BLaER1 treated with 17β-estradiol and CSF1 and Interleukin-3, amounts not matched to agents 10 nM and 100 nM (cell line): ENCODE results near the gene RIF1.

Experiments used
- H3K27ac ChIP-seq, 11 experiments: shearing (Covaris generic); formaldehyde crosslinking; 2 replicates each; pipeline ENCODE4 v1.8.1; 2022
- H3K27me3 ChIP-seq, 11 experiments: shearing (Covaris generic); formaldehyde crosslinking; 2 replicates each; pipeline ENCODE4 v1.8.1; 2022
- H3K36me3 ChIP-seq, 11 experiments: shearing (Covaris generic); formaldehyde crosslinking; 2 replicates each; pipeline ENCODE4 v1.8.1; 2022
- H3K4me1 ChIP-seq, 10 experiments: shearing (Covaris generic); formaldehyde crosslinking; 2 replicates each; pipeline ENCODE4 v1.8.1; 2022
- H3K4me2 ChIP-seq, 11 experiments: shearing (Covaris generic); formaldehyde crosslinking; 2 replicates each; pipeline ENCODE4 v1.8.1; 2022
- H3K4me3 ChIP-seq, 10 experiments: shearing (Covaris generic); formaldehyde crosslinking; 2 replicates each; pipeline ENCODE4 v1.8.1; 2022
- H3K9ac ChIP-seq, 11 experiments: shearing (Covaris generic); formaldehyde crosslinking; 2 replicates each; pipeline ENCODE4 v1.8.1; 2022
- H3K9me3 ChIP-seq, 11 experiments: shearing (Covaris generic); formaldehyde crosslinking; replicated peaks in 1 of 11; 2 replicates each; pipeline ENCODE4 v1.8.1; 2022
- H4K20me1 ChIP-seq, 11 experiments: shearing (Covaris generic); formaldehyde crosslinking; 2 replicates each; pipeline ENCODE4 v1.8.1; 2022
- Cebpa-rat ChIP-seq, 11 experiments: shearing (Covaris generic); IDR thresholded peaks; 2 replicates each; pipeline ENCODE4 v1.8.1; 2022

Gene RIF1

GRCh38 chr2:151483546-151483945, 73.8 kb downstream of the RIF1 start:
- Histone ChIP-seq H3K9me3 (no peaks in the 10 kb centered on the region), H3K36me3 (peaks cover 42 to 74% (median 60%) of the 10 kb centered on the region in 11 experiments), H3K4me1 (peaks cover 0 to 6% (median 0%) of the 10 kb centered on the region in 10 experiments; a peak in 3 of 20 replicates), H3K4me3 (no peak overlapping the region), H3K9ac (no peak overlapping the region), H4K20me1 (peaks cover 0 to 6% (median 0%) of the 10 kb centered on the region in 11 experiments; a peak in 1 of 22 replicates), H3K27ac (no peak overlapping the region), H3K27me3 (no peaks in the 10 kb centered on the region), H3K4me2 (no peak overlapping the region)
- TF ChIP-seq Cebpa-rat (IDR thresholded peaks at IDR 0.05) = no peak

DNA sequence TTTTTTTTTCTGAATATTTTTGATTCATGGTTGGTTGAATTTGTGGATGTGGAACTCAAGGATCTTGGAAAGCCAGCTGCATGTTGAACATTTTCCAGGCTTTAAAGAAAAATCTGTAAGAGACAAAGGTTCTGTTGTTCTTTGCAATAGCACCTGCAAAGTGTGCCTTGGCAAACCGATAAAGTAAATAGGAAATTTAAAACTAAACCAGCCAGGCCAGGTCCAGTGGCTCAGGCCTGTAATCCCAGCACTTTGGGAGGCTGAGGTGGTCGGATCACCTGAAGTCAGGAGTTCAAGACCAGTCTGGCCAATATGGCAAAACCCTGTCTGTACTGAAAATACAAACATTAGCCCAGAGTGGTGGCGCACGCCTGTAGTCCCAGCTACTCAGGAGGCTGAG, 74.4 kb downstream of the RIF1 start:
- H3K9me3 ChIP-seq = no peaks in the 10 kb centered on the region
- H3K36me3 ChIP-seq = peaks cover 37 to 68% (median 54%) of the 10 kb centered on the region in 11 experiments
- no peak overlapping the region for H3K27ac ChIP-seq
- H4K20me1 ChIP-seq = peaks cover 0 to 6% (median 0%) of the 10 kb centered on the region in 11 experiments; a peak in 1 of 22 replicates
- H3K9ac ChIP-seq = no peak overlapping the region
- H3K4me1 ChIP-seq = peaks cover 0 to 6% (median 0%) of the 10 kb centered on the region in 10 experiments; a peak in 3 of 20 replicates
- TF ChIP-seq Cebpa-rat (IDR thresholded peaks at IDR 0.05) = no peak
- no peak overlapping the region for H3K4me2 ChIP-seq
- no peak overlapping the region for H3K4me3 ChIP-seq
- no peaks in the 10 kb centered on the region for H3K27me3 ChIP-seq

- H3K27me3 ChIP-seq = no peaks in the 10 kb centered on the region
- peaks cover 0 to 6% (median 0%) of the 10 kb centered on the region in 10 experiments; a peak in 3 of 20 replicates for H3K4me1 ChIP-seq
- H3K9me3 ChIP-seq = no peaks in the 10 kb centered on the region
- no peak for TF ChIP-seq Cebpa-rat (IDR thresholded peaks at IDR 0.05)
- H3K4me3 ChIP-seq = no peak overlapping the region
- no peak overlapping the region for H3K4me2 ChIP-seq
- no peak overlapping the region for H3K27ac ChIP-seq
- H4K20me1 ChIP-seq = peaks cover 0 to 2% (median 0%) of the 10 kb centered on the region in 11 experiments; a peak in 1 of 22 replicates
- H3K36me3 ChIP-seq = peaks cover 32 to 61% (median 40%) of the 10 kb centered on the region in 11 experiments
- H3K9ac ChIP-seq = no peak overlapping the region
Observed at GRCh38 chr2:151486053-151486452, 76.4 kb downstream of the RIF1 start.

GRCh38 chr2:151490276-151490675, 80.6 kb downstream of the RIF1 start:
- Histone ChIP-seq H3K27me3 (no peaks in the 10 kb centered on the region), H3K9me3 (no peaks in the 10 kb centered on the region), H3K4me1 (peaks cover 0 to 6% (median 0%) of the 10 kb centered on the region in 10 experiments; a peak in 3 of 20 replicates), H3K27ac (no peak overlapping the region), H3K36me3 (peaks cover 0 to 25% (median 5%) of the 10 kb centered on the region in 11 experiments; a peak in 11 of 22 replicates), H4K20me1 (no peaks in the 10 kb centered on the region), H3K9ac (no peak overlapping the region), H3K4me3 (no peak overlapping the region), H3K4me2 (no peak overlapping the region)
- no peak for TF ChIP-seq Cebpa-rat (IDR thresholded peaks at IDR 0.05)

GRCh38 chr2:151491496-151491895, 81.8 kb downstream of the RIF1 start:
- H3K4me1 ChIP-seq = no peaks in the 10 kb centered on the region
- no peaks in the 10 kb centered on the region for H3K27me3 ChIP-seq
- no peak overlapping the region for H3K4me2 ChIP-seq
- H3K9me3 ChIP-seq = no peaks in the 10 kb centered on the region
- no peak overlapping the region for H3K9ac ChIP-seq
- no peak overlapping the region for H3K27ac ChIP-seq
- H4K20me1 ChIP-seq = no peaks in the 10 kb centered on the region
- no peak overlapping the region for H3K4me3 ChIP-seq
- peaks cover 0 to 14% (median 3%) of the 10 kb centered on the region in 11 experiments; a peak in 6 of 22 replicates for H3K36me3 ChIP-seq
- no peak for TF ChIP-seq Cebpa-rat (IDR thresholded peaks at IDR 0.05)

DNA sequence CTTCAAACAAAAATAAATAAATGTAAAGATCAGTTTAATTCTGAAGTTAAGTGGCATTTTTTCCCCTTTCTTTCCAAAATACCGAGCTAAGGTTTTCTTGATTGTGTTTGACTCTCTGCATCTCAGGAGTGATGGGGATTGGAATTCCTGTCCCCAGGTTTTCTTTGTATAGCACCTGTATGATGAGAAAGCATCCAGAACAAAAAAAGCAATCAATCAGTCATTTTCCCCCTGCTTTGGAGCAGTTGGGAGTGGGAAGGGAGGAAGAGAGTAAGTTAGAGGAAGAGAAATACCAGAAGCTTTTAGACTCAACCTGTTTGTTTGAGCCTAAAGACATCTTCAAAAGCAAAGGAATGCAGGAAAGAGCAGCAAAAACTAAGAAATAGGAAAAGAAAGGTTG, 88.5 kb downstream of the RIF1 start:
- Histone ChIP-seq H3K4me1 (no peaks in the 10 kb centered on the region; a peak in 1 of 20 replicates), H3K9me3 (no peaks in the 10 kb centered on the region), H3K36me3 (no peaks in the 10 kb centered on the region), H4K20me1 (no peaks in the 10 kb centered on the region), H3K27me3 (no peaks in the 10 kb centered on the region), H3K4me2 (no peak overlapping the region), H3K9ac (no peak overlapping the region), H3K27ac (no peak overlapping the region), H3K4me3 (no peak overlapping the region)
- no peak for TF ChIP-seq Cebpa-rat (IDR thresholded peaks at IDR 0.05)

DNA sequence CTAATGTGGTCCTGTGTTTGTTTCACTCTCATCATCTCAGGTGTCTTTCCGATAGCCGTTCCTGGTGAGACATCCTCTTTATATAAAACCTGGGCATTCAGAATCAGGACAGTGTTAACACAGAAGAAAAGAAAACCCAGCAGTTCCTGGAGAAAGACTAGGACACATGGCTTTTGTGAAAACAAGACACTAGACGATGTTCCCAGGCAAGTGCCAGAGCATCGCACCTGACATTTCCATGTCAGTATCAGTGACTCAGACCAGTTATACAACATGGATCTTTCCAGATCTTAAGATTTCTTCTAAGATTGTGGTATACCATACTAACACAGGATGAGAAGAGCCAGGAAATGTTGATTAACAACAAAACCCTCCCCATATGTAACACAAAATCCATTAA, 96.5 kb downstream of the RIF1 start:
- Histone ChIP-seq H3K27me3 (no peaks in the 10 kb centered on the region; a peak in 1 of 22 replicates), H3K4me1 (no peaks in the 10 kb centered on the region; a peak in 1 of 20 replicates), H3K9ac (no peak overlapping the region), H3K4me3 (no peak overlapping the region), H3K9me3 (no peaks in the 10 kb centered on the region), H3K4me2 (no peak overlapping the region), H4K20me1 (no peaks in the 10 kb centered on the region), H3K36me3 (no peaks in the 10 kb centered on the region; a peak in 2 of 22 replicates), H3K27ac (no peak overlapping the region)
- TF ChIP-seq Cebpa-rat (IDR thresholded peaks at IDR 0.05) = no peak

GRCh38 chr2:151508519-151508918, 98.8 kb downstream of the RIF1 start:
- H3K4me1 ChIP-seq = no peaks in the 10 kb centered on the region
- no peaks in the 10 kb centered on the region for H4K20me1 ChIP-seq
- no peak overlapping the region for H3K9ac ChIP-seq
- no peak for TF ChIP-seq Cebpa-rat (IDR thresholded peaks at IDR 0.05)
- H3K36me3 ChIP-seq = no peaks in the 10 kb centered on the region; a peak in 2 of 22 replicates
- no peak overlapping the region for H3K27ac ChIP-seq
- H3K27me3 ChIP-seq = no peaks in the 10 kb centered on the region; a peak in 1 of 22 replicates
- H3K4me3 ChIP-seq = no peak overlapping the region
- H3K4me2 ChIP-seq = no peak overlapping the region
- H3K9me3 ChIP-seq = no peaks in the 10 kb centered on the region

DNA sequence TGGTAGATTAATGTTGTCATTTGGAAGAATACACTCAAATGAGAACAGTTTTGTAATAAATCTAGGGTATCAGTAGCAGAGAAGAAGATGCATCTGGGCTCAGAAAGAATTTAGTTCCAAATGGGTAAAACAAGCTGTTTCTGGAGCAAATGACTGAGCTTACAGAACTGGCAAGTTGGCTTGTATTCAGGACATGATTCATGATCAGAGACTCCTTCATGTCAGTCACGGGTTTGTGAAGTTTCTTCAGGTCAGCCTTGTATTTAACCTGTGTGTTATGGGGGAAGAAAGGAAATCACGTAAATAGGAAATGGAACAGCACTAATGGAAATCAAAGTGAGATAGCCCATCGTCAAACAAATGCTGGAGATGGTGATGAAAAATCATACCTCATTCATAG, 109.1 kb downstream of the RIF1 start:
- H3K36me3 ChIP-seq = no peaks in the 10 kb centered on the region
- H3K4me3 ChIP-seq = no peak overlapping the region
- no peaks in the 10 kb centered on the region for H3K9me3 ChIP-seq
- H3K4me2 ChIP-seq = no peak overlapping the region
- no peak for TF ChIP-seq Cebpa-rat (IDR thresholded peaks at IDR 0.05)
- H3K4me1 ChIP-seq = peaks cover 0 to 13% (median 0%) of the 10 kb centered on the region in 10 experiments; a peak in 4 of 20 replicates
- no peaks in the 10 kb centered on the region for H3K27me3 ChIP-seq
- H4K20me1 ChIP-seq = no peaks in the 10 kb centered on the region
- H3K9ac ChIP-seq = no peak overlapping the region
- H3K27ac ChIP-seq = no peak overlapping the region

GRCh38 chr2:151520976-151521375, 111.3 kb downstream of the RIF1 start:
- Histone ChIP-seq H3K4me1 (peaks cover 0 to 14% (median 2%) of the 10 kb centered on the region in 10 experiments; a peak in 5 of 20 replicates), H3K4me2 (peak overlapping the region in 5 of 11 experiments; percentile 5 to 32 (median 13); a peak in 3 of 22 replicates), H3K9me3 (no peaks in the 10 kb centered on the region), H3K27me3 (no peaks in the 10 kb centered on the region), H3K36me3 (no peaks in the 10 kb centered on the region), H3K4me3 (no peak overlapping the region), H4K20me1 (no peaks in the 10 kb centered on the region), H3K9ac (no peak overlapping the region), H3K27ac (no peak overlapping the region)
- no peak for TF ChIP-seq Cebpa-rat (IDR thresholded peaks at IDR 0.05)
